ENCODE data around the gene LPIN2. TPM values are rescaled to one million over a fixed set of nuclear protein-coding genes. Genes with fewer than 3 reads are reported as not detected.

LPIN2 gene
- total and polyA plus RNA-seq, 2 of the 4 experiments (the other 2 are of a cell fraction) = 16.2 to 21.9 TPM

GRCh38 chr18:3057526-3057925, 44.6 kb upstream of the LPIN2 start:
- no peaks in the 10 kb centered on the region for H3K79me1 ChIP-seq (ENCODE audit: low read depth in 1 of 2, low read length in 2 of 2)
- H2AFZ ChIP-seq (replicated peaks; ENCODE audit: low read length, poor library complexity) = no peak overlapping the region
- no peak overlapping the region for H4K8ac ChIP-seq (ENCODE audit: low read depth in 2 of 2, low read length in 2 of 2)
- POLR2A ChIA-PET (ENCODE audit: unreplicated experiment) = no interaction called here
- no peak overlapping the region for H3K4me2 ChIP-seq (ENCODE audit: low read depth, low read length)
- no peak for ATAC-seq (ENCODE audit: low read depth)
- H4K5ac ChIP-seq (ENCODE audit: low read depth, low read length) = no peak overlapping the region
- BruUV-seq (replicated peaks) = no TSS peak
- H3K23ac ChIP-seq (ENCODE audit: low read depth, low read length) = no peak overlapping the region
- H3K56ac ChIP-seq (ENCODE audit: extremely low read depth, insufficient read depth, low read length) = no peak overlapping the region
- no peak overlapping the region for H2BK20ac ChIP-seq (ENCODE audit: low read depth, low read length)
- peaks cover 5% of the 10 kb centered on the region; the same call in 1 of the 2 replicates for H3K9me1 ChIP-seq (ENCODE audit: insufficient read depth, low read length)
- TF ChIP-seq FOS (IDR thresholded peaks at IDR 0.05; ENCODE audit: low read depth, low read length) (no peak), ELK1 (IDR thresholded peaks at IDR 0.05; ENCODE audit: borderline replicate concordance, low read depth, low read length) (no peak), MAFK (IDR thresholded peaks at IDR 0.05; ENCODE audit: low read depth, low read length) (no peak), MAZ (IDR thresholded peaks at IDR 0.05; ENCODE audit: borderline replicate concordance, low read depth, low read length) (no peak), POLR2A (IDR thresholded peaks at IDR 0.05; ENCODE audit: low read depth, low read length) (no peak), CEBPB (IDR thresholded peaks at IDR 0.05; ENCODE audit: low read depth, low read length) (no peak), RAD21 (IDR thresholded peaks at IDR 0.05; ENCODE audit: low read length) (no peak)
- H3K18ac ChIP-seq (ENCODE audit: low read depth, low read length) = no peak overlapping the region
- H3K4me1 ChIP-seq (ENCODE audit: control insufficient read depth, insufficient read depth, low read length) = peaks cover 2% of the 10 kb centered on the region; the same call in 1 of the 2 replicates
- no peaks in the 10 kb centered on the region for H3K36me3 ChIP-seq (ENCODE audit: control insufficient read depth, insufficient read depth, low read length)
- in situ Hi-C loops (cut with MboI; ENCODE audit: low sequenced_read_pairs) = no loop called here
- no peaks in the 10 kb centered on the region for H4K20me1 ChIP-seq (ENCODE audit: insufficient read depth, low read length)
- H2BK15ac ChIP-seq (ENCODE audit: low read depth, low read length) = no peak overlapping the region
- no peak overlapping the region for H2AK9ac ChIP-seq (replicated peaks; ENCODE audit: low read depth, low read length, poor library complexity)
- H3K14ac ChIP-seq (replicated peaks; ENCODE audit: low read depth, low read length) = no peak overlapping the region
- CTCF ChIA-PET = no interaction called here
- no peak overlapping the region for H2AK5ac ChIP-seq (ENCODE audit: low read depth, low read length)
- H3K4ac ChIP-seq (ENCODE audit: low read depth, low read length) = no peak overlapping the region
- DNase-seq = no peak
- no peak overlapping the region for H3K4me3 ChIP-seq (ENCODE audit: insufficient read depth, low read depth, low read length)
- H4K91ac ChIP-seq (ENCODE audit: insufficient read depth, low read depth, low read length) = no peak overlapping the region
- dilution Hi-C loops (cut with HindIII; ENCODE audit: low sequenced_read_pairs, unreplicated experiment) = no loop called here
- no peak overlapping the region for H2BK5ac ChIP-seq (ENCODE audit: low read depth, low read length, poor library complexity, severe bottlenecking)
- no peak overlapping the region for H3K27ac ChIP-seq (ENCODE audit: insufficient read depth, low read length)
- H3K9ac ChIP-seq (ENCODE audit: low read depth, low read length) = no peak overlapping the region
- no peak overlapping the region for H2BK120ac ChIP-seq (ENCODE audit: low read depth, low read length)
- H3K9me3 ChIP-seq (ENCODE audit: control insufficient read depth, insufficient read depth, low read length) = peaks cover 5% of the 10 kb centered on the region; the same call in 1 of the 2 replicates
- no CpG with 5 or more reads among the region's 4 CpGs for WGBS, 2 experiments (ENCODE audit: extremely low coverage in 2 of 2, insufficient read length in 1 of 2)
- H3K27me3 ChIP-seq (ENCODE audit: control insufficient read depth, insufficient read depth, low read length) = peaks cover 10% of the 10 kb centered on the region
- intact Hi-C loops (cut with micrococcal nuclease) = no loop called here

Measured in IMR-90 (cell line).